Neural crest cell (in vitro differentiated cells): ENCODE results near the gene NMNAT2. TPM values are rescaled to one million over a fixed set of nuclear protein-coding genes. Genes with fewer than 3 reads are reported as not detected.

Source experiments
- DNase-seq: peaks from one replicate; pipeline ENCODE4 v3.0.0; 2021; ENCODE audit warnings: low read depth, mixed read lengths, low spot score
- H3K27ac Mint-ChIP-seq: one replicate; pipeline ENCODE4 v1.8.0; 2021; ENCODE audit warnings: mild to moderate bottlenecking, mixed read lengths; ENCODE audit not compliant: unreplicated experiment
- H3K27me3 Mint-ChIP-seq: 2 replicates; pipeline ENCODE4 v1.8.0; 2021; ENCODE audit warnings: low read depth, mild to moderate bottlenecking, mixed read lengths
- H3K36me3 Mint-ChIP-seq: 2 replicates; pipeline ENCODE4 v1.8.0; 2021; ENCODE audit warnings: low read depth, mild to moderate bottlenecking, mixed read lengths
- H3K4me1 Mint-ChIP-seq: 2 replicates; pipeline ENCODE4 v1.8.0; 2021; ENCODE audit warnings: mixed read lengths
- H3K4me3 Mint-ChIP-seq: one replicate; pipeline ENCODE4 v1.8.0; 2021; ENCODE audit warnings: mild to moderate bottlenecking, mixed read lengths
- H3K9me3 Mint-ChIP-seq: 2 replicates; pipeline ENCODE4 v1.8.0; 2021; ENCODE audit warnings: mixed read lengths
- CTCF ChIP-seq: fragments of 200-600 bp; sonication (generic); conservative IDR thresholded peaks from 2 replicates; pipeline ENCODE4 v1.5.0; 2021; ENCODE audit warnings: antibody characterized with exemption, mild to moderate bottlenecking
- total RNA-seq: library from RNA; stranded (reverse); gene quantifications from 2 replicates; pipeline ENCODE4 v1.2.1, GENCODE V29; 2021

NMNAT2 gene
- total RNA-seq, 1 donor from 2014 or later: 4.5 TPM

DNA sequence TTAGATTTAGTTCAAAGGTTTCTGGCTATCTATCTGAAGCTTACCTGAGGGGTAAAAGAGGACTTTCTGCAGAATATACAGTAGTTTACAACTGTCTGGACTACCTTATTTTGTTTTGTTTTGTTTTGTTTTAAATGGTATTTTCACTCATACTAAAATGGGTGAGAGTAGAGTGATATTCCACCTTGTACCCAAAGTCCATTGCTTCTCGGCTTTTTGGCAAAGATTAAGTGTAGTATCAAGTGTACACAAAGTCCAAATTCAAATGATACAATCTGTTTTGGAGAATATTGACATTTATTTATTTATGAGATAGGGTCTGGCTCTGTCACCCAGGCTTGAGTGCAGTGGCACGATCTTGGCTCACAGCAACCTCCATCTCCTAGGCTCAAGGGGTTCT, 42.4 kb upstream of the NMNAT2 start:
- no peak for TF ChIP-seq CTCF
- Mint-ChIP-seq H3K4me3 (no peak overlapping the region), H3K27me3 (peaks cover 41% of the 10 kb centered on the region), H3K9me3 (no peaks in the 10 kb centered on the region), H3K27ac (no peak overlapping the region), H3K36me3 (no peaks in the 10 kb centered on the region), H3K4me1 (no peaks in the 10 kb centered on the region)
- DNase-seq: no peak

DNA sequence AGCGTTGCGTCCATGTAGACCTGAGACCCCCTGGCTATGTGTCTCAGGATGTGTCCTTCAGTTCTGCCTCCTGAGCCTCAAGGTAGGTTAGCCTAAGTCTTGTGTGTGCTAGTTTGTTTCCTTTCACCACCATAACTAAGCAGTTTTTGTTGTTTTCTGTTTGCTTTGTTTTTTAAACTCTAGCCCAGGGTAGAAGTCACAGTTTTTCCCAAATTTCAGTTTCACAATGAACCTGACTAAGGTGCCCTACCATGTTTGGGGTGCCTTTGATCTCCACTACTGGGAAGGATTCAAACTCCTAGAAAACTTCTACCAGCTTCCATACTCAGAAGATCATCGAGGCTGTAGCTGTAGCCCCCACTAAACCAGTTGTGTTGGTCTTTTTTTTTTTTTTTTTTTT, 39.3 kb upstream of the NMNAT2 start:
- Mint-ChIP-seq H3K4me1 (no peaks in the 10 kb centered on the region), H3K36me3 (no peaks in the 10 kb centered on the region), H3K27me3 (peaks cover 21% of the 10 kb centered on the region), H3K27ac (no peak overlapping the region), H3K4me3 (no peak overlapping the region), H3K9me3 (no peaks in the 10 kb centered on the region)
- no peak for DNase-seq
- no peak for TF ChIP-seq CTCF

GRCh38 chr1:183456826-183457225, 38.6 kb upstream of the NMNAT2 start:
- Mint-ChIP-seq H3K9me3 (no peaks in the 10 kb centered on the region), H3K4me3 (no peak overlapping the region), H3K36me3 (no peaks in the 10 kb centered on the region), H3K27me3 (peaks cover 19% of the 10 kb centered on the region), H3K27ac (no peak overlapping the region), H3K4me1 (no peaks in the 10 kb centered on the region)
- DNase-seq: no peak
- TF ChIP-seq CTCF: no peak

DNA sequence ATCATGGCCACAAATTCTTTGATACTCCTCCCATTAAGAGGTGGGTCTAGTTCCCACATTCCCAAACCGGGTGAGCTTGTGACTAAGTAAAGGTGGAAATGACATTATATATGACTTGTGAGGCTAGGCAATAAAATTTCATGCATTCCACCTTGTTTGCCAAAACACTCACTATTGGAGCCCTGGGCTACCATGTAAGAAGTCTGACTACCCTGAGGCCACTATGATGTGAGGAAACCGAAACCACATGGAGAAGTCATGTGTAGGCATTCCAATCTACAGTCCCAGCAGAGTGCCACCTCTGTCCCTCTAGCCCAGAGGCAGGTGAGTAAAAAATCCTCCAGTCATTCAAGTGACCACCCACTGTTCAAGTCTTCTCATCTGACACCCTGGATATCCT, 36.2 kb upstream of the NMNAT2 start:
- H3K4me1 Mint-ChIP-seq: no peaks in the 10 kb centered on the region

DNA sequence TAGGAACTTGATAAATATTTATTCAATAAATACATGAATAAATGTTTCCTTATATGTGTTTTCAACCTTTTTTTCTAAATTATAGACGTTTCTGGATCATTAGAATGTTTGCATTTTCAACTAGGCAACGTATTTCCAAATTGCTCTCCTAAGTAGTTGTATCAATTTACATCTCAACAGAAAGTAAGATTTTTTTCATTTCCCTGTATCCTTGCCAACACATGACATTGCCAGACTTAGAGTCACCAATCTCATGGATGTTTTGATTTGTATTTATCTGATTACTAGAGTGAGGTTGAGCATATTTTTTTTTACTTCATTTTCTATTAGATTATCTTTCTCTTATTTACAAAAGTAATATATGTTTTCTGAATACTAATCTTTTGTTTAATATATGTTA, 31.9 kb upstream of the NMNAT2 start:
- no peak overlapping the region for H3K4me3 Mint-ChIP-seq
- no peaks in the 10 kb centered on the region for H3K36me3 Mint-ChIP-seq
- no peaks in the 10 kb centered on the region for H3K27me3 Mint-ChIP-seq
- H3K4me1 Mint-ChIP-seq: no peaks in the 10 kb centered on the region
- no peak for TF ChIP-seq CTCF
- no peaks in the 10 kb centered on the region for H3K9me3 Mint-ChIP-seq
- no peak for DNase-seq
- no peak overlapping the region for H3K27ac Mint-ChIP-seq

More for the DNA sequence above, 36.2 kb upstream of the NMNAT2 start:
- no peak overlapping the region for H3K4me3 Mint-ChIP-seq
- no peaks in the 10 kb centered on the region for H3K9me3 Mint-ChIP-seq
- no peak overlapping the region for H3K27ac Mint-ChIP-seq
- TF ChIP-seq CTCF: no peak
- no peaks in the 10 kb centered on the region for H3K36me3 Mint-ChIP-seq
- DNase-seq: no peak
- peaks cover 12% of the 10 kb centered on the region for H3K27me3 Mint-ChIP-seq
